ENCODE measurements around the gene PLEKHA1. TPM values are rescaled to one million over a fixed set of nuclear protein-coding genes. Genes with fewer than 3 reads are reported as not detected.

PLEKHA1 gene
- total and polyA plus RNA-seq, 2 donors (not counting 3 experiments of a cell fraction or from before 2014, with no cell fraction given): 21.6 to 58.8 TPM

DNA sequence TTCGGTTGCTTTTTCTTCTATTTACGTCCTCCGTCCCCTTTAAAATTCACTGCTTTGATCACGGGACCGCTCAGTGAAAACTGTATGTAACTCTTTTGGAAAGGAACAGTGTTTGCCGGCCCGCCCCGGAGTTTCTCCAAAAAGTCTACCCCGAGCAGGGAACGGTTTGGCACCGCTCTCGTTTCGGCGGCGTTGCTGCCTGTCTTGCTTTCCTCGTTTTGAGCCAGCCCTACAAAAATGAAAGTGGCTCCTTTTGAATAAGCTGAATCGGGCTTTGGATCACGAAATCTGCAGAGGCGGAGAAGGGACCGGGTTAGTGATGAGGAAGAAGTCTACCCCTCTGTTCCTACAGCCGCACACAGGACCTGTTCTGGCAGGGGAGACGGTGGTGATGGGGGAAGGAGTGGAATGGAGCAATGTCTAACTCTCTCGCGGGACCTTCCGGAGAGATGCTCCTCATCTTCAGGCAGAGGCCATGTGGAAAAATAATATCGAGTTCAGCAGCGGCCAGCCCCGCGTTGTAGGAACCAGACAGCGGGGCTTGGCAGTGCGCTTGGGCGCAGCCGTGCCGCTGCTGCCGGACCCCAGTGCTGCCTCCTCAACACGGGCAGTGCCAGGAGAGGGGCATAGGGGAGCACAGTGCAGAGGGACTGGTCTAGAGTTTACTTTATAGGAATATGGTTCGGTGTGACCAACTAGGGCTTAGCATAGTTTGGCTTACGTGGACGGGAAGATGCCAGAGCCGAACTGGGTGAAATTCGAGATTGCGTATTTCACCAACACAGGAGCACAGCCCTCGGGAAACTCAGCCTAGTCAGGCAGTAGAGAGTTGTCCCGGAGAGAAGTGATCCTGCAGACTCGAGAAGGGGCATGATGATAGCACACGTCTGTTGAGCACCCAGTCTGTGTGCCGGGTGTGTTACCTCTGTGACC is 88.3 kb downstream of the PLEKHA1 start:
- peak; percentile 58 for DNase-seq (ENCODE audit: low read depth, low spot score)
- TSS peak; percentile 77 for BruUV-seq (replicated peaks)
- H3K79me2 ChIP-seq (ENCODE audit: control insufficient read depth, insufficient read depth, low read length): peaks cover 13% of the 10 kb centered on the region

More for the DNA sequence above, 88.3 kb downstream of the PLEKHA1 start:
- ChIA-PET CTCF (interaction anchor here (0.8 to 3.0 kb wide), 6 partner anchors 32 to 322 kb away, joined by 3 to 15 read pairs (median 6); no protein-coding TSS in a partner anchor), POLR2A (no interaction called here)
- dilution Hi-C loops (cut with MboI; ENCODE audit: extremely low pct_ligation_motif_present, low sequenced_read_pairs): no loop called here
- peaks cover 14% of the 10 kb centered on the region for H3K4me1 ChIP-seq (ENCODE audit: control insufficient read depth, extremely low read depth, insufficient read depth, low read length)
- H3K27ac ChIP-seq (ENCODE audit: insufficient read depth, low read depth, low read length): peak overlapping the region; percentile 19
- no peaks in the 10 kb centered on the region for H3K9me3 ChIP-seq (replicated peaks; ENCODE audit: control insufficient read depth, insufficient read depth, low read length)
- H2AFZ ChIP-seq (ENCODE audit: low read depth, low read length): peak overlapping the region; percentile 79
- H3K9me1 ChIP-seq (replicated peaks; ENCODE audit: control insufficient read depth, extremely low read depth, insufficient read depth, low read length): no peaks in the 10 kb centered on the region
- TF ChIP-seq GATA2 (IDR thresholded peaks at IDR 0.05; ENCODE audit: insufficient read depth, insufficient read length, low read depth, low read length): no peak
- TF ChIP-seq, protein P1, sequence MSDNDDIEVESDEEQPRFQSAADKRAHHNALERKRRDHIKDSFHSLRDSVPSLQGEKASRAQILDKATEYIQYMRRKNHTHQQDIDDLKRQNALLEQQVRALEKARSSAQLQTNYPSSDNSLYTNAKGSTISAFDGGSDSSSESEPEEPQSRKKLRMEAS (IDR thresholded peaks at IDR 0.05; ENCODE audit: insufficient read depth, insufficient read length): no peak
- TF ChIP-seq POLR2A (IDR thresholded peaks at IDR 0.05; ENCODE audit: low read depth, low read length): no peak
- no peak for TF ChIP-seq JUN (IDR thresholded peaks at IDR 0.05; ENCODE audit: borderline replicate concordance, insufficient read depth, insufficient read length, low read depth)
- TF ChIP-seq POLR2AphosphoS5 (IDR thresholded peaks at IDR 0.05; ENCODE audit: insufficient read depth, low read depth, low read length): no peak
- TF ChIP-seq EZH2 (IDR thresholded peaks at IDR 0.05; ENCODE audit: borderline replicate concordance, low read depth, low read length, severe bottlenecking): no peak
- TF ChIP-seq, protein P2, sequence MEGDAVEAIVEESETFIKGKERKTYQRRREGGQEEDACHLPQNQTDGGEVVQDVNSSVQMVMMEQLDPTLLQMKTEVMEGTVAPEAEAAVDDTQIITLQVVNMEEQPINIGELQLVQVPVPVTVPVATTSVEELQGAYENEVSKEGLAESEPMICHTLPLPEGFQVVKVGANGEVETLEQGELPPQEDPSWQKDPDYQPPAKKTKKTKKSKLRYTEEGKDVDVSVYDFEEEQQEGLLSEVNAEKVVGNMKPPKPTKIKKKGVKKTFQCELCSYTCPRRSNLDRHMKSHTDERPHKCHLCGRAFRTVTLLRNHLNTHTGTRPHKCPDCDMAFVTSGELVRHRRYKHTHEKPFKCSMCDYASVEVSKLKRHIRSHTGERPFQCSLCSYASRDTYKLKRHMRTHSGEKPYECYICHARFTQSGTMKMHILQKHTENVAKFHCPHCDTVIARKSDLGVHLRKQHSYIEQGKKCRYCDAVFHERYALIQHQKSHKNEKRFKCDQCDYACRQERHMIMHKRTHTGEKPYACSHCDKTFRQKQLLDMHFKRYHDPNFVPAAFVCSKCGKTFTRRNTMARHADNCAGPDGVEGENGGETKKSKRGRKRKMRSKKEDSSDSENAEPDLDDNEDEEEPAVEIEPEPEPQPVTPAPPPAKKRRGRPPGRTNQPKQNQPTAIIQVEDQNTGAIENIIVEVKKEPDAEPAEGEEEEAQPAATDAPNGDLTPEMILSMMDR (IDR thresholded peaks at IDR 0.05; ENCODE audit: extremely low read depth in 1 of 2, insufficient read depth in 1 of 2, low read depth in 1 of 2, low read length in 2 of 2): no peak
- no peak for TF ChIP-seq FOS (IDR thresholded peaks at IDR 0.05; ENCODE audit: borderline replicate concordance, insufficient read depth, low read length)
- TF ChIP-seq MYC (IDR thresholded peaks at IDR 0.05; ENCODE audit: low read depth, low read length): no peak
- no peaks in the 10 kb centered on the region for H3K36me3 ChIP-seq (ENCODE audit: control insufficient read depth in 2 of 2, extremely low read depth in 1 of 2, insufficient read depth in 2 of 2, low read length in 2 of 2)
- H3K9ac ChIP-seq (replicated peaks; ENCODE audit: extremely low read depth, insufficient read depth, low read length): peak overlapping the region; percentile 84
- intact Hi-C loops (cut with micrococcal nuclease): loop anchor here (1.0 to 10.0 kb wide), 5 partner anchors 12 to 1952 kb away; partner anchors contain the start of genes OAT and PLEKHA1
- H3K4me3 ChIP-seq (replicated peaks in 1 of 3; ENCODE audit: insufficient read depth in 1 of 3, low read depth in 1 of 3, low read length in 3 of 3): peak overlapping the region; percentile 71 to 92 (median 88)
- FAIRE-seq: peak; percentile 75
- peak overlapping the region; percentile 89 for H3K4me2 ChIP-seq (ENCODE audit: insufficient read depth, low read length)
- no peaks in the 10 kb centered on the region for H4K20me1 ChIP-seq (replicated peaks; ENCODE audit: control insufficient read depth, extremely low read depth, insufficient read depth, low read length)
- H3K27me3 ChIP-seq (ENCODE audit: control insufficient read depth in 2 of 2, insufficient read depth in 2 of 2, low read length in 2 of 2): no peaks in the 10 kb centered on the region
